Thyroid gland (tissue), 4 donors: ENCODE results near the gene ASB2.

ENCODE experiments used
- CTCF ChIP-seq, 6 experiments: fragments of 200-600 bp in 3 of 6; fragments of 450-650 bp in 3 of 6; sonication (generic) in 3 of 6; IDR thresholded peaks; one replicate each; pipeline ENCODE4 v1.5.1; 2016 to 2019; ENCODE audit warnings: antibody characterized with exemption in 6 of 6, mild to moderate bottlenecking in 2 of 6, inconsistent platforms in 1 of 6, moderate library complexity in 1 of 6
- POLR2A ChIP-seq, 2 donors: fragments of 450-650 bp; IDR thresholded peaks; one replicate each; pipeline ENCODE4 v1.6.1; 2017; ENCODE audit warnings: antibody characterized with exemption in 2 of 2, mild to moderate bottlenecking in 2 of 2, moderate library complexity in 1 of 2

- TF ChIP-seq CTCF (IDR thresholded peaks at IDR 0.05) (no peak), POLR2A (IDR thresholded peaks at IDR 0.05) (no peak)
Observed at GRCh38 chr14:93897476-93897845, 78.9 kb downstream of the ASB2 start.
